T-helper 1 cell treated with Interleukin-12 subunit alpha and Interleukin-12 subunit beta and Interleukin-4 antibody, amounts not matched to agents 30 ng/mL and 1 ng/mL, for 36 hours (primary cell): ENCODE measurements around the gene BLCAP. TPM values are rescaled to one million over a fixed set of nuclear protein-coding genes. Genes with fewer than 3 reads are reported as not detected.
"Not testable (repeated sequence)": the region's sequence is repeated elsewhere in the genome, so short reads cannot be mapped to it uniquely, and the experiment has no call there.

Experiments
- intact Hi-C: fragments of 100-400 bp; cut with micrococcal nuclease; formaldehyde crosslinking; loops from one replicate; pipeline ENCODE4 v1.15.1; 2024
- total RNA-seq: library from RNA; stranded (reverse); gene quantifications from 2 replicates; pipeline ENCODE4 v1.2.3, GENCODE V29; 2022

Gene BLCAP
- total RNA-seq, 1 donor from 2014 or later: 42.9 TPM

- intact Hi-C loops: no loop called here
Measured at GRCh38 chr20:37558779-37559178, 31.1 kb upstream of the BLCAP start.

GRCh38 chr20:37558306-37558705 lies 30.6 kb upstream of the BLCAP start:
- intact Hi-C loops: no loop called here

GRCh38 chr20:37556538-37556937 lies 28.9 kb upstream of the BLCAP start:
- intact Hi-C loops: no loop called here

GRCh38 chr20:37554721-37555298 lies 27.1 kb upstream of the BLCAP start:
- intact Hi-C loops: not testable (repeated sequence)

- intact Hi-C loops: no loop called here
Measured at GRCh38 chr20:37552415-37552814, 24.7 kb upstream of the BLCAP start.

- intact Hi-C loops: not testable (repeated sequence)
Measured at GRCh38 chr20:37551660-37552059, 24.0 kb upstream of the BLCAP start.

GRCh38 chr20:37550101-37550920 lies 22.6 kb upstream of the BLCAP start:
- intact Hi-C loops: not testable (repeated sequence)

- intact Hi-C loops: no loop called here
Measured at GRCh38 chr20:37547912-37548311, 20.2 kb upstream of the BLCAP start.

GRCh38 chr20:37545516-37545915 lies 17.8 kb upstream of the BLCAP start:
- intact Hi-C loops: no loop called here

GRCh38 chr20:37544386-37544785 lies 16.7 kb upstream of the BLCAP start:
- intact Hi-C loops: no loop called here

GRCh38 chr20:37543828-37544227 lies 16.2 kb upstream of the BLCAP start:
- intact Hi-C loops: no loop called here

GRCh38 chr20:37542281-37542680 lies 14.6 kb upstream of the BLCAP start:
- intact Hi-C loops: no loop called here

- intact Hi-C loops: no loop called here
Measured at GRCh38 chr20:37541326-37541725, 13.7 kb upstream of the BLCAP start.

- intact Hi-C loops: not testable (repeated sequence)
Measured at GRCh38 chr20:37540838-37541237, 13.2 kb upstream of the BLCAP start.

GRCh38 chr20:37540001-37540400 lies 12.3 kb upstream of the BLCAP start:
- intact Hi-C loops: no loop called here

GRCh38 chr20:37539424-37539823 lies 11.7 kb upstream of the BLCAP start:
- intact Hi-C loops: no loop called here

- intact Hi-C loops: no loop called here
Measured at GRCh38 chr20:37538003-37538402, 10.3 kb upstream of the BLCAP start.

GRCh38 chr20:37537505-37537904 lies 9.8 kb upstream of the BLCAP start:
- intact Hi-C loops: no loop called here

- intact Hi-C loops: loop anchor here (2.0 kb wide), 1 partner anchor 129 kb away; no protein-coding TSS in a partner anchor
Measured at GRCh38 chr20:37535443-37536132, 7.9 kb upstream of the BLCAP start.

GRCh38 chr20:37534401-37535157 lies 6.9 kb upstream of the BLCAP start:
- intact Hi-C loops: loop anchor here (1.0 to 2.0 kb wide), 6 partner anchors 128 to 342 kb away; no protein-coding TSS in a partner anchor

- intact Hi-C loops: no loop called here
Measured at GRCh38 chr20:37533154-37533715, 5.6 kb upstream of the BLCAP start.
